ENCODE data around the gene TMPRSS12.
A peak's percentile ranks its signal among the peaks of the same experiment; 100 is the strongest.
"Not testable (repeated sequence)": the region's sequence is repeated elsewhere in the genome, so short reads cannot be mapped to it uniquely, and the experiment has no call there.

The TMPRSS12 gene

DNA sequence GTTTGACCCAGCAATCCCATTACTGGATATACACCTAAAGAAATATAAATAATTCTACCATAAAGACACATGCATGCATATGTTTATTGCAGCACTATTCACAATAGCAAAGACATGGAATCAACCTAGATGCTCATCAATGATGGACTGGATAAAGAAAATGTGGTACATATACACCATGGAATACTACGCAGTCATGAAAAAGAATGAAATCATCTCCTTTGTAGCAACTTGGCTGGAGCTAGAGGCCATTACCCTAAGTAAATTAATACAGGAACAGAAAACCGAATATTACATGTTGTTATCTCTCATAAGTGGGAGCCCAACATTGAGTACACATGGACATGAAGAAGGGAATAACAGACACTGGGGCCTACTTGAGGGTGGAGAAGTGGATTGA is 13.0 kb downstream of the TMPRSS12 start:
- not testable (repeated sequence) for DNase-seq (ENCODE audit: low read depth)

DNA sequence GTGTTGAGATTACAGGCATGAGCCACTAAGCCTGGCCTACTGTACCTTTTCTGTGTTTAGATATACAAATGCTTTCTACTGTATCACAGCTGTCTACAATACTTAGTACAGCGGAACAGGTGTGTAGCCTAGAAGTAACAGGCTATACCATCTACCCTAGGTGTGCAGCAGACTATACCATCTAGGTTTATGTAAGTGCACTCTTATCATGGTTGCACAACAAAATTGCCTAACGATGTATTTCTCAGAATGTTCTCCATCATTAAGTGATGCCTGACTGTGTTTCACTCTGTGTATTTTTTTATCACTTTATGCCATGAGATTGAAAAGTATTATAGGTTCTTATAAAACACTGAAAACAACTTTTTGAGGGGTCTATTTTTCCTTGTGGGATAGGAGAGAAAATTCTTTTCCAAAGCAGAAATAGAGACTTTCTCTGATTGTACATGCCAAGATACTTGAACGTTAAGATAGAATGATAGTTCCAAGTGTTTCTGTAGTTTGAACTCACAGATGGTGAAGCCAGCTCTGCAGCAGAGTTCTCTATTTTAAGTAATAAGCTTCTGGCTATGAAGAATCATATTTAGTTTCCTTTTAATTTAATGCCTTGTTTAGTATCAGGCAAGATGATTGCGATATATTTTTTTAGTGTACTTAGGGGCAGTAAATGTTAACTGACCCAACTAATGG is 17.0 kb downstream of the TMPRSS12 start:
- no peak for DNase-seq (ENCODE audit: low read depth)

DNA sequence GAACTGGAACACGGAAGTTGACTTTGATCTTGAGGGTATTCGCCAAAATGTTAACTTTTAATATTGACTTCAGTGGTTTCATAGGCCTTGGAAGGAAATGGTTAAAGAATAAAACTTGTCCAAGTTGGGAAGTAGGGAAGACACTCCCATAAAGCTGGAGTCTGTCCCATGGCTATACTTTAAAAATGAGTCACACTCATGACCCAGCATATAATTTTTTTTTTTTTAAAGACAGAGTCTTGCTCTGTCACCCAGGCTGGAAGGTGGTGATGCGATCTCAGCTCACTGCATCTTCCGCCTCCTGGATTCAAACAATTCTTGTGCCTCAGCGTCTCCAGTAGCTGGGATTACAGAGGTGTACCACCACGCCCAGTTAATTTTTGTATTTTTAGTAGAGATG is 19.6 kb downstream of the TMPRSS12 start:
- DNase-seq (ENCODE audit: low read depth): peak; percentile 83

DNA sequence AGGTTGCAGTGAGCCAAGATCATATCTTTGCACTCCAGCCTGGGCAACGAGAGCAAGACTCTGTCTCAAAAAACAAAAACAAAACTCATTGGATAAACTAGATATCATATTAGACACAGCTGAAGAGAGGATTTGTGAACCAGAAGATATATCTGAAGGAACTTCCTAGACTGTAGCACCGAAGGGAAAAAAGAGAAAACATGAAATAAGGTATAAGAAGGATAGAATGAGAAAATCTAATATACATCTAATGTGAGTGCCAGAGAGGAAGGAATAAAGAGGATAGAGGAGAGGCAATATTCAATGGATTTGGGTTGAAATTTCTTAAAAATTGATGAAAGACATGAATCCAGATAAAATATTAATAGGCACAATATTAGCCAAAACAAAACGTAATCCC is 22.5 kb downstream of the TMPRSS12 start:
- no peak for DNase-seq (ENCODE audit: low read depth)

DNA sequence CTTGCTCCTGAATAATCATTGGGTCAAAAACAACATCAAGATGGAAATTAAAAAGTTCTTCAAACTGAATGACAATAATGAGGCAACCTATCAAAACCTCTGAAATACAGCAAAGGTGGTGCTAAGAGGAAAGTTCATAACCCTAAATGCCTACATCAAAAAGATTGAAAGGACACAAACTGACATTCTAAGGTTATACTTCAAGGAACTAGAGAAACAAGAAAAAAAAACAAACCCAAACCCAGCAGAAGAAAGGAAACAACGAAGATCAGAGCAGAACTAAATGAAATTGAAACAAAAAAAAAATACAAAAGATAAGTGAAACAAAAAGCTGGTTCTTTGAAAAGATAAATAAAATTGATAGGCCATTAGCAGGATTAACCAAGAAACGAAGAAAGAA is 26.2 kb downstream of the TMPRSS12 start:
- DNase-seq (ENCODE audit: low read depth): not testable (repeated sequence)

DNA sequence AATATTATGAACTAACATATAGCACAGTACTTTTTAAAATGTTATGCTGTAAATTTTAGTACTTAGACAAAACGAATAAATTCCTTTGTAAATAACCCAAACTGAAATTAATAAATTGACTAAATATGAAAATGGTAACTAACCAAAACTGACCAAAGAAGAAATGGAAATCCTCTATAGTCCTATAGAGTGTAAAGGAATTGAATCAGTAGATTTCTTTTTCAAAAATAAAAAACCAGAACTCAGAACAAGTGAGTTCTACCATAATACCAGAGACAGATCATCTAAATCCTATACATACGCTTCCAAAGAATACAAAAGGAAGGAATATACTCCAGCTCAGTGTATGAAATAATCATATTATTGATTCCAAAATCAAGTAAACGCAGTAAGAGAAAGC is 39.8 kb downstream of the TMPRSS12 start:
- no peak for DNase-seq (ENCODE audit: low read depth)

DNA sequence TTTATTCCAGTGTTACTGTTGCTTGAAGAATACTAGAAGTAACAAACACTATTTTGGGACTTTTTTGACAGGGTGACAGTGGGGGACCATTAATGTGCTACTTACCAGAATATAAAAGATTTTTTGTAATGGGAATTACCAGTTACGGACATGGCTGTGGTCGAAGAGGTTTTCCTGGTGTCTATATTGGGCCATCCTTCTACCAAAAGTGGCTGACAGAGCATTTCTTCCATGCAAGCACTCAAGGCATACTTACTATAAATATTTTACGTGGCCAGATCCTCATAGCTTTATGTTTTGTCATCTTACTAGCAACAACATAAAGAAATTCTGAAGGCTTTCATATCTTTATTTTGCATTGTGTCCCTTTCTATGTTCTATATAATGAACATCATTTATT is 44.5 kb downstream of the TMPRSS12 start:
- no peak for DNase-seq (ENCODE audit: low read depth)

DNA sequence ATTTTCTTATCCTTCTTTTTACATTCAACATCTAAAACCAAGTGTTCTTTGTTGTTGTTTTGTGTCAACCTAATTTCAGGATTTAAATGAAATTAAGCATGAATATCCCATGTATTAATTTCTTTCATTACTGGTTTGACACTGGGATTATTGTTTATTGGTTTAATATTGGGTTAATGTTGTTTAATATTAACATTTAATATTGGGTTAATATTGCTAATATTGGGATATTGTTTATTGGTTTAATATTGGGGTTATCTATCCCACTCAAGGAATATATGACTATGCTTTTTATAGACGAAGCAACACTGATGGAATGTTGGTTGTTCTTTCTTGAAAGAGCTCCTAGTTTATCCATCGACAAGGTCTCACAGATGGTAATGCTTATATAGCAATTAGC is 45.9 kb downstream of the TMPRSS12 start:
- no peak for DNase-seq (ENCODE audit: low read depth)

DNA sequence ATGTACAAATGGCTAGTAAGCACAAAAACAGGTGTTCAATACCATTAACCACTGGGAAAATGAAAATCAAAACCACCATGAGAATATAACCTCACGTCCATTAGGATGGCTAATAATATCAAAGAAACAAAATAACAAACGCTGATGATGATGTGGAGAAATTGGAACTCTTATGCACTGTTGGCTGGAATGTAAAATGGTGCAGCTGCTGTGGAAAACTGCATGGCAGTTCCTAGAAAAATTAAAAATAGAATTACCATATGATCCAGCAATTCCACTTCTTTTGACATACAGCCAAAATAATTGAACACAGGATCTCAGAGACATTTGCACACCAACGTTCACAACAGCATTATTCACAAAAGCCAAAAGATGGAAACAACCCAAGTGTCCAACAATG is 51.5 kb downstream of the TMPRSS12 start:
- DNase-seq (ENCODE audit: low read depth): no peak

DNA sequence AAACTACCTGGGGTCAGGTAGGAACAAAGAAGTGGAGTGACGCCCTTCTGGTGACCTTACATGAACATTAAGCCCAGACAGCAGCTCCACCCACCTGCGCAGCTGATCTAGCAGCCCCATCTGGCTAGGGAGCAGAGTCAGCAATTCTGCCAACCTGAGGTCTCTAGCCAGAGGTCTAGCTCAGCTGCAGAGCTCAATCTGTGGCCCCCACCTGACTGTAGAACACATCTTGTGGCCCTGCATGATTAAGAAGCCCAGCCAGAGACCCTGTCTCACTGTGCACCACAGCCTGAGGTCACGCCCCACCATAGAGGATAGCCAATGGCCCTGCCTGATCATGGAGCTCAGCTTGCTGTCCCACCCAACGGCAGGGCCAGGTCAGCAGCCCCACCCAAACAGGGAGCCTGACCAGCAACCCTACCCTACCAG is 59.0 kb downstream of the TMPRSS12 start:
- DNase-seq (ENCODE audit: low read depth): no peak

DNA sequence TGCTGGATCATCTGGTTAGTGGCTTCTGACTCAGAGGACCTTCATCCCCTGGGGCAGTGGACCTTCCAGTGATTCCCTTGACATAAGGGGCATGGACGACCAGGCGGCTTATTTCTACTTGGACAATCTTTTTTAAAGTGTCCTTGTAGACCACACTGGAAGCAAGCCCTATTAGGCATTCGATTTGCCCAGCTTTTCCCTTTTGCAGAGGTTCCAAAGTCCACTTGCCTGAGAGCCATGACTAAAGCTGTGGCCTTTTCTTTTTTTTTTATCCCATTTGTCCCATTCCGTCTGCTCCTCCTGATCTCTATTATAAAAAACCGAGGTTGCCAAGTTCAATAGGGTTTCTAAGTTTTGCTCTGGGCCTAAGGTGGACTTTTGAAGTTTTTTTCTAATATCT is 65.8 kb downstream of the TMPRSS12 start:
- DNase-seq (ENCODE audit: low read depth): not testable (repeated sequence)

DNA sequence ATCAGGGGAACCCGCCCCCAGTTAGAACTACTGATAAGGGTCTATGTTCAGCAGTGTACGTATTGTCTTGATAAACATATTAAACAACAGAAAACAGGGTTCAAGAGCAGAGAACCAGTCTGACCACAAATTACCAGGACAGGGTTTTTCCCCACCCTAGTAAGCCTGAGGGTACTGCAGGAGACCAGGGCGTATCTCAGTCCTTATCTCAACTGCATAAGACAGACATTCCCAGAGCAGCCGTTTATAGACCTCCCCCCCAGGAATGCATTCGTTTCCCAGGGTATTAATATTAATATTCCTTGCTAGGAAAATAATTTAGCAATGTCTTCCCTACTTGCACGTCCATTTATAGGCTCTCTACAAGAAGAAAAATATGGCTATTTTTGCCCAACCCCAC is 69.6 kb downstream of the TMPRSS12 start:
- not testable (repeated sequence) for DNase-seq (ENCODE audit: low read depth)

DNA sequence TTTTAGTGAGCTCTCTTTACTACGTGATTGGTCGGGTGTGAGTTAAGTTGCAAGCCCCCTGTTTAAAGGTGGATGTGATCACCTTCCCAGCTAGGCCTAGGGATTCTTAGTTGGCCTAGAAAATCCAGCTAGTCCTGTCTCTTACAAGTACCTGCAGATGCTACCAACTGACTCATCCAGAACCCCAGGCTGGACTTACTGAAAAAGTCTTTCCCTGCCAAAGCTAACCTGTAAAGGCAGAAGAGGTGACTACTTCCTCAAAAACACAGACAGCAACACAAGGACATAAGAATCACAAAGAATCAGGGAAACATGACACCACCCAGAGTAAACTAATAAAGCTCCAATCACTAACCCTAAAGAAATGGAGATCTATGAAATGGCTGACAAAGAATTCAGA is 70.5 kb downstream of the TMPRSS12 start:
- DNase-seq (ENCODE audit: low read depth): no peak

DNA sequence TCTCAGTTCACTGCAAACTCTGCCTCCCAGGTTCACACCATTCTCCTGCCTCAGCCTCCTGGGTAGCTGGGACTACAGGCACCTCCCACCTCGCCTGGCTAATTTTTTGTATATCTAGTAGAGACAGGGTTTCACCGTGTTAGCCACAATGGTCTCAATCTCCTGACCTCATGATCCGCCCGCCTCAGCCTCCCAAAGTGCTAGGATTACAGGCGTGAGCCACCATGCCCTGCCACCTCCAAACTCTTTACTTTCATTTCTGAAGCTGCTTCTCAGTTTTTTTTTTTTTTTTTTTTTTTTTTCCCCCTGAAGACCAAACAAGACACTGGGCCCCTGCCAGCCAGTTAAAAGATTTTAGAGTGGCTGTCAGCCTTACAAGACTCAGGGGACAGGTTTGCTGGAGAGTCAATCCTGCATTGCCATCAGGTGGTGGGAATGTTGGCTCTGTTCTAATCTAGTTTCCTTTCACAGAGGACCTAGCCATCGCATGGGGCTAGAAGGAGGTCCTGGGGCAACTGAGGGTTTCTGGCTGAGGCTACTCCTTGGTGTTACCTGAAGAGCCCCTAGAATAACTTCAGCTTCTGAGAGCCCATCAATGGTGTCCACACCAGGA is 72.3 kb downstream of the TMPRSS12 start:
- no peak for DNase-seq (ENCODE audit: low read depth)

DNA sequence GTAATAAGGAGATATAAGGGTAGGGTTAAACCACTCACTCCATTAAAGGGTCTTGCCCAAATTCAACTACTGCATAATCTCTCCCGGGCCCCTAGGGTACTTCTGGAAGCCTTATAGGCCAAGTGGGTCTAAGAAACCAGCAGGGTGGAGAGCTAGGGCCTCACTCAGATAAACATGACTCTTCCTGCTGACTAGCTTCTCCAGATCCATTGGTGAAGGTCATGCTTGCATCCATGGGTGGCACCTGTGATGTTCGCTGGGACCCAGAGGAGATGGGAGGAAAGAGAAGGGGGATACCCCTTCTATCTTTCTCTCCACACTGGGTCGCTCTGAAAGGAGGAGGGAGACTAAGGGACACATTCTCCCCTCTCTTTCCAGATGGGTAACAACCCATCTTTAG is 73.6 kb downstream of the TMPRSS12 start:
- DNase-seq (ENCODE audit: low read depth): no peak

DNA sequence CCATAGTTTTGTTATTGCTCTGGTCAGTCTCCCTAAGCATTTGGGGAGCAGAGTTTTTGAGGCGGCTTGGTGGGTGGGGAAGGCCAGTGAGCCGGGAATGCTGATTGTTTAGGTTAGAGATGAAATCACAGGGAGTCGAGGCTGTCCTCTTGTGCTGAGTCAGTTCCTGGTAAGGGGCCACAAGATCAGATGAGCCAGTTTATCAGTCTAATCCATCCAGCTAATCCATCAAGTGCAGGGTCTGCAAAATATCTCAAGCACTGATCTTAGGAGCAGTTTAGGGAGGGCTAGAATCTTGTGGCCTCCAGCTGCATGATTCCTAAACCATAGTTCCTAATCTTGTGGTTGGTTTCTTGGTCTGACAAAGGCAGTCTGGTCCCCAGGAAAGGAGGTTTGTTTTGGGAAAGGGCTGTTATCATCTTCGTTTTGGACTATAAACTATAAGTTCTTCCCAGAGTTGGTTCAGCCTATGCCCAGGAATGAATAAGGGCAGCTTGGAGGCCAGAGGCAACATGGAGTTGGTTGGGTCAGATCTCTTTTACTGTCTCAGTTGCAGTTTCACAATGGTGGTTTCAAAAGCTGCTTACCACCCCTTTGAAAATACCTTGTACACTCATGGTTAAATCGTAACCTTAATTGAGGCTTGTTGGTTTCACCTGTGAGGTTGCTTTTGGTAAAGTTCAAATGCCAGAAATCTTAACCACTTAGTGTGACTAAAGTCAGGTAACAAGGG is 76.0 kb downstream of the TMPRSS12 start:
- no peak for DNase-seq (ENCODE audit: low read depth)

DNA sequence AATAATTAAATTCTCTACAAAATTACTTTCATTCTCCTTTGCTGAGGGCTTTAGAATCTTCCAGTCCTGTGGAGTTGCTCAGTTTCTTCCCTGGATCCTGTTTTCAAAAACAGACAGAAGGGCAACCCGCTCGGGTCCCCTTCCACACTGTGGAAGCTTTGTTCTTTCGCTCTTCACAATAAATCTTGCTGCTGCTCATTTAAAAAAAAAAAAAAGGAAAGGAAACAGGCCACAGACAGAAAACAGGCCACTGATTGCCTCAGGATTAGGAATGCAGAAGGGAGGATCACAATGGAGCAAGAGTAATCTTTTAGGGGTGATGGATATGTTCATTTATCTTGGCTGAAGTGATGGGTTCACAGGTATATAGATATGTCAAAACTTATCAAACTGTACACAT is 80.1 kb downstream of the TMPRSS12 start:
- peak; percentile 41 for DNase-seq (ENCODE audit: low read depth)

DNA sequence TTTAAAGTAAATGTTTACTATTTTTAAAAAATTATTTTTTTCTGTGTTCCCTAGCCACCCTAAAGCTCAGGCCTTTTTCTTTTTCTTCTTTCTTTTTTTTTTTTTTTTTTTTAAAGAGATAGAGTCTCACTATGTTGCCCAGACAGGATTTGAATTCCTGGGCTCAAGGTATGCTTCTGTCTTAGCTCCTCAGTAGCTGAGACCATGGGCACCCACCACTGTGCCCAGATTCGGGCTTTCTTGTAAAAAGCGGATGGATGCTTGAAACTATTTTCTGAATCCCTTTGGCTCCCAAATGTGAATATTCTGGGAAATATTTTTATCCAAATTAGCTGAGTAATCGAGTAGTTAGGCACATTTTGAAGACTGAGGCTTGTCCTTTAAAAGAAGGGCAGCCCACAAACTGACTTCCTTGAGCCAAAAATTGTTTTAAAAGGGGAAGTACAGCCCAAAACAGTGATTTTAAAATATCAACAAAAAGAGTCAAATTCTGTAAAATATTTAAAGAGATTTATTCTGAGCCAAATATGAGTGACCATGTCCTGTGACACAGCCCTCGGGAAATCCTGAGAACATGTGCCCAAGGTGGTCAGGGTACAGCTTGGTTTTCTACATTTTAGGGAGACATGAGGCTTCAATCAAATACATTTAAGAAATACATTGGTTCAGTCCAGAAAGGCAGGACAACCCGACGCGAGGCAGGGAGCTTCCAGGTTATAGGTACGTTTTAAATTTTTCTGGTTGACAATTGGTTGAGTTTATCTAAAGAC is 80.8 kb downstream of the TMPRSS12 start:
- DNase-seq (ENCODE audit: low read depth): peak; percentile 23

DNA sequence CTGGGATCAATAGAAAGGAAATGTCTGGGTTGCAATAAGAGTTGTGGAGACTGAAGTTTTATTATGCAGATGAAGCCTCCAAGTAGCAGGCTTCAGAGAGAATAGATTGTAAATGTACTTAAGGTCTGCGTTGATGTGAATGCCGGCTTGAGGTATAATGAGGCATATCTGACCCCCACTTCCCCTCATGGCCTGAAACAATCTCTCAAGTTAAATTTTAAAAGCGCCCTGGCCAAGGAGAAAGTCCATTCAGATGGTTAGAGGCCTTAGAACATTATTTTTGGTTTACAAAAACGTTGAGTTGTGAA is 81.4 kb downstream of the TMPRSS12 start:
- DNase-seq (ENCODE audit: low read depth): no peak

DNA sequence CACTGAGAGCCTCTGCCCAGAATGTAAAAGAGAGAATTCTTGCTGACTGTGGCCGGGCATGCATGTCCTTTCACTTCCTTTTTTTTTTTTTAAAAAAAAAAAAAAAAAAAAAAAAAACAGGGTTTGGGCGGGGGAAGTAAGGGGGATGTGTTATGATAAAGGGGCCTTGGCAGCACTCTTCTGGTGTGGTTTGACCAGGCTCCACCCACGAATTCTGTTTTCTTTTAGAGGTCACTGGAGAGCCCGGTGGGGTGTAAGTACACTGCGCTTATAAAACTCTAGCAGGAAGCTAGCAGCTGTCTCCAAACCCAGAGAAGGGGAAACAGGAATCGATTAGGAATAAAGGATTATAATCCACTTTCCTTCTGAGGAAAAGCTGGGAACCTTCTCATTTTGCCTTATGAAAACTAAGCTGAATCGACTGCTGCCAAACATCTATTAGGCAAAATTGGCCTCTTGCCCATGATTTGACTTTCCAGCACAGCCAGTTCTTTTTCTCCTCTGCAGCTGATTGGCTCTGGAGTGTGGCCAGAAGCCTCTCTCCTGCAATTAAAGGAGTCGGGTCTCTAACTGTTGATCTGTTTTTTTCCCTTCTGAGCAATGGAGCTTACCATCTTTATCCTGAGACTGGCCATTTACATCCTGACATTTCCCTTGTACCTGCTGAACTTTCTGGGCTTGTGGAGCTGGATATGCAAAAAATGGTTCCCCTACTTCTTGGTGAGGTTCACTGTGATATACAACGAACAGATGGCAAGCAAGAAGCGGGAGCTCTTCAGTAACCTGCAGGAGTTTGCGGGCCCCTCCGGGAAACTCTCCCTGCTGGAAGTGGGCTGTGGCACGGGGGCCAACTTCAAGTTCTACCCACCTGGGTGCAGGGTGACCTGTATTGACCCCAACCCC is 82.0 kb downstream of the TMPRSS12 start:
- DNase-seq (ENCODE audit: low read depth): peak; percentile 87

DNA sequence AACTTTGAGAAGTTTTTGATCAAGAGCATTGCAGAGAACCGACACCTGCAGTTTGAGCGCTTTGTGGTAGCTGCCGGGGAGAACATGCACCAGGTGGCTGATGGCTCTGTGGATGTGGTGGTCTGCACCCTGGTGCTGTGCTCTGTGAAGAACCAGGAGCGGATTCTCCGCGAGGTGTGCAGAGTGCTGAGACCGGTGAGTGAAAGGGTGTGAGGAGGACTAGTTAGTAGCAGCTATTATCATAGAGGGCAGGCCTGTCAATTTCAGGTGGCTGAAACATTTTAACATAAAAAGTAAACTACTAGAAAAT is 82.6 kb downstream of the TMPRSS12 start:
- DNase-seq (ENCODE audit: low read depth): no peak

DNA sequence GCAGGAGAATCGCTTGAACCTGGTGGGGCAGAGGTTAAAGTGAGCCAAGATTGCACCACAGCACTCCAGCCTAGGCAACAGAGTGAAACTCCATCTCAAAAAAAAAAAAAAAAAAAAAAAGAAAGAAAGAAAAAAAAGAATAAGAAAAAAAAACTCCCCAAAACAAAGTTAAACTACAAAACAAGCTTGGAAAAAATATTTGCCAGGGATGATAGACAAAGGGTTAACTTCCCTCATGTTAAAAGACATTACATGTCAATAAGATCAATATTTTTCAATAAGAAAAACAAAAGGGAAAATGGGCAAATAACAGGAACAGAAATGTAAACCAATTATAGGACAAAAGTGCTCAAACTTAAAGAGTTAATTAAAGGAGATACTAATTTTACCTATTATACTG is 83.2 kb downstream of the TMPRSS12 start:
- no peak for DNase-seq (ENCODE audit: low read depth)

All from EH (cell line).